Activated T-cell treated with anti-CD3 and anti-CD28 coated beads, Interleukin-2, amount 50 U/mL, for 48 hours (primary cell): ENCODE data around the gene GNPDA1.

ENCODE experiments used
- DNase-seq, 2 experiments: peaks; one replicate each; pipeline ENCODE4 v3.0.0-alpha.2; 2020

The GNPDA1 gene

DNA sequence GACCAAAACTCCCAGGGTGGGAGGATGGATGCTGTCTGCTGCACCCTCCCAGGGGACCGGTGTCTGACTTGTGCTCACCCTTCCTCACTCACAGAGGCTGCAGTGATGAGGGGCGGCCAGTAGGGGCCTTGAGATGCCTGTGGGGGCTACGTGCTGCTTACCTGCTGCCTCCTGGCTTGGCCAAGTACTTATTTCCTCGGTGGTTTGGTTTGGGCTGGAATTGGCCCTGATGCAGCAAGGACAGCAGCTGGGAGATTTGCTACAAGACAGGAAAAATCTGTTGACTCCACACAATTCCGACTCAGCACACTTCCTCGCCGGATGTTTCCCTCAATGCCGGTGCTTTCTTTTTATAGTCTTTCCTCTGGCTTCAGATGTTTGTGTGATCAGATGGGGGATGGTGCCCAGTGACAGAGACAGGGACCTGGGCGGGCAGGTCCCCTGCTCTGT lies 61.5 kb downstream of the GNPDA1 start:
- peak; percentile 53 to 61 for DNase-seq
